ENCODE measurements around the gene SHCBP1L. TPM values are rescaled to one million over a fixed set of nuclear protein-coding genes. Genes with fewer than 3 reads are reported as not detected.

The SHCBP1L gene
- polyA plus RNA-seq, 1 donor from 2014 or later = not detected

- no peak overlapping the region for H3K4me3 ChIP-seq (ENCODE audit: low read length)
- H3K9me2 ChIP-seq (ENCODE audit: insufficient read depth, low read length) = no peaks in the 10 kb centered on the region
- H3K36me3 ChIP-seq (ENCODE audit: insufficient read depth, low read length) = no peaks in the 10 kb centered on the region
- H4K20me1 ChIP-seq (ENCODE audit: insufficient read depth) = no peaks in the 10 kb centered on the region
- H2AFZ ChIP-seq (ENCODE audit: low read depth, low read length) = no peak overlapping the region
- no peaks in the 10 kb centered on the region for H3K9me3 ChIP-seq (ENCODE audit: low read length)
- H3K9ac ChIP-seq (ENCODE audit: low read length) = no peak overlapping the region
- H3K4me2 ChIP-seq (ENCODE audit: low read length) = no peak overlapping the region
- H3K79me2 ChIP-seq (replicated peaks; ENCODE audit: insufficient read depth, low read length) = no peaks in the 10 kb centered on the region
- H3F3A ChIP-seq (ENCODE audit: insufficient read depth, low read length, poor library complexity, severe bottlenecking) = no peaks in the 10 kb centered on the region
- TF ChIP-seq CTCF (IDR thresholded peaks at IDR 0.05; ENCODE audit: poor library complexity, severe bottlenecking) (no peak), EP300 (conservative IDR thresholded peaks at IDR 0.05; ENCODE audit: poor library complexity, severe bottlenecking) (no peak), EZH2 (IDR thresholded peaks at IDR 0.05; ENCODE audit: borderline replicate concordance, insufficient read depth, low read length, poor library complexity, severe bottlenecking) (no peak), MXI1 (conservative IDR thresholded peaks at IDR 0.05; ENCODE audit: poor library complexity, severe bottlenecking) (no peak), POLR2AphosphoS5 (IDR thresholded peaks at IDR 0.05) (no peak), RAD21 (conservative IDR thresholded peaks at IDR 0.05) (no peak), SMC3 (conservative IDR thresholded peaks at IDR 0.05; ENCODE audit: poor library complexity) (no peak), TAF1 (IDR thresholded peaks at IDR 0.05; ENCODE audit: low read depth) (no peak), REST (IDR thresholded peaks at IDR 0.05; ENCODE audit: borderline replicate concordance) (no peak)
- H3K27ac ChIP-seq (ENCODE audit: low read length) = no peak overlapping the region
- H3K27me3 ChIP-seq (ENCODE audit: insufficient read depth, low read depth, low read length) = no peaks in the 10 kb centered on the region
These were observed 43.9 kb upstream of the SHCBP1L start for GRCh38 chr1:182996816-182997215.

- Histone ChIP-seq H3K4me3 (ENCODE audit: low read length) (no peak overlapping the region), H3K79me2 (replicated peaks; ENCODE audit: insufficient read depth, low read length) (no peaks in the 10 kb centered on the region), H3F3A (ENCODE audit: insufficient read depth, low read length, poor library complexity, severe bottlenecking) (no peaks in the 10 kb centered on the region), H3K27me3 (ENCODE audit: insufficient read depth, low read depth, low read length) (no peaks in the 10 kb centered on the region), H3K9me2 (ENCODE audit: insufficient read depth, low read length) (no peaks in the 10 kb centered on the region), H4K20me1 (ENCODE audit: insufficient read depth) (no peaks in the 10 kb centered on the region), H3K27ac (ENCODE audit: low read length) (no peak overlapping the region), H3K9me3 (ENCODE audit: low read length) (no peaks in the 10 kb centered on the region), H3K9ac (ENCODE audit: low read length) (no peak overlapping the region), H3K4me2 (ENCODE audit: low read length) (no peak overlapping the region), H2AFZ (ENCODE audit: low read depth, low read length) (no peak overlapping the region), H3K36me3 (ENCODE audit: insufficient read depth, low read length) (no peaks in the 10 kb centered on the region)
- TF ChIP-seq SMC3 (conservative IDR thresholded peaks at IDR 0.05; ENCODE audit: poor library complexity) = no peak
- TF ChIP-seq EZH2 (IDR thresholded peaks at IDR 0.05; ENCODE audit: borderline replicate concordance, insufficient read depth, low read length, poor library complexity, severe bottlenecking) = no peak
- no peak for TF ChIP-seq POLR2AphosphoS5 (IDR thresholded peaks at IDR 0.05)
- TF ChIP-seq CTCF (IDR thresholded peaks at IDR 0.05; ENCODE audit: poor library complexity, severe bottlenecking) = no peak
- no peak for TF ChIP-seq RAD21 (conservative IDR thresholded peaks at IDR 0.05)
- TF ChIP-seq MXI1 (conservative IDR thresholded peaks at IDR 0.05; ENCODE audit: poor library complexity, severe bottlenecking) = no peak
- no peak for TF ChIP-seq EP300 (conservative IDR thresholded peaks at IDR 0.05; ENCODE audit: poor library complexity, severe bottlenecking)
- TF ChIP-seq REST (IDR thresholded peaks at IDR 0.05; ENCODE audit: borderline replicate concordance) = no peak
- TF ChIP-seq TAF1 (IDR thresholded peaks at IDR 0.05; ENCODE audit: low read depth) = no peak
These were observed 42.9 kb upstream of the SHCBP1L start for GRCh38 chr1:182995894-182996293.

Data from neural cell (in vitro differentiated cells).